Suprapubic skin (tissue), 4 donors: ENCODE results near the gene GAK. TPM values are rescaled to one million over a fixed set of nuclear protein-coding genes. Genes with fewer than 3 reads are reported as not detected.

Source experiments
- DNase-seq, 2 donors: peaks; one replicate each; pipeline ENCODE4 v3.0.0-alpha.2; 2019; ENCODE audit warnings: low spot score in 2 of 2
- H3K27ac ChIP-seq: fragments of 200-600 bp; sonication (generic); one replicate; pipeline ENCODE4 v1.5.1; 2019
- H3K27me3 ChIP-seq: fragments of 200-600 bp; sonication (generic); one replicate; pipeline ENCODE4 v1.5.1; 2019
- H3K36me3 ChIP-seq: fragments of 200-600 bp; sonication (generic); one replicate; pipeline ENCODE4 v1.5.1; 2019
- H3K4me1 ChIP-seq: fragments of 200-600 bp; sonication (generic); one replicate; pipeline ENCODE4 v1.5.1; 2019
- H3K4me3 ChIP-seq: fragments of 200-600 bp; sonication (generic); one replicate; pipeline ENCODE4 v1.5.1; 2019; ENCODE audit warnings: mild to moderate bottlenecking
- H3K9me3 ChIP-seq: fragments of 200-600 bp; sonication (generic); one replicate; pipeline ENCODE4 v1.5.1; 2019
- CTCF ChIP-seq, 2 donors: fragments of 200-600 bp in 1 of 2; fragments of 450-650 bp in 1 of 2; sonication (generic) in 1 of 2; IDR thresholded peaks; one replicate each; pipeline ENCODE4 v1.5.1; 2016 to 2019; ENCODE audit warnings: antibody characterized with exemption in 2 of 2, mild to moderate bottlenecking in 1 of 2, moderate library complexity in 1 of 2
- EP300 ChIP-seq: sonication (generic); formaldehyde crosslinking; IDR thresholded peaks from one replicate; pipeline ENCODE4 v1.6.1; 2017; ENCODE audit warnings: antibody characterized with exemption
- POLR2A ChIP-seq, 2 donors: fragments of 450-650 bp; IDR thresholded peaks; one replicate each; pipeline ENCODE4 v1.6.1; 2017; ENCODE audit warnings: antibody characterized with exemption in 2 of 2, mild to moderate bottlenecking in 2 of 2, moderate library complexity in 2 of 2
- POLR2AphosphoS5 ChIP-seq, 3 donors: sonication (generic); formaldehyde crosslinking; IDR thresholded peaks; one replicate each; pipeline ENCODE4 v1.6.1; 2017; ENCODE audit warnings: antibody characterized with exemption in 3 of 3
- WGBS: methylation state at CpG from one replicate; pipeline ENCODE4 v1.1.5; 2018; 5-methylcytosine and 5-hydroxymethylcytosine counted together
- total RNA-seq, 4 donors: library from RNA; depleted of rRNA; stranded (reverse); fragments of >200 nt; gene quantifications; one replicate each; pipeline ENCODE4 v1.1.0, GENCODE V29; 2016

GAK gene
- total RNA-seq, 4 donors from 2014 or later: 108 to 166 (median 132) TPM

DNA sequence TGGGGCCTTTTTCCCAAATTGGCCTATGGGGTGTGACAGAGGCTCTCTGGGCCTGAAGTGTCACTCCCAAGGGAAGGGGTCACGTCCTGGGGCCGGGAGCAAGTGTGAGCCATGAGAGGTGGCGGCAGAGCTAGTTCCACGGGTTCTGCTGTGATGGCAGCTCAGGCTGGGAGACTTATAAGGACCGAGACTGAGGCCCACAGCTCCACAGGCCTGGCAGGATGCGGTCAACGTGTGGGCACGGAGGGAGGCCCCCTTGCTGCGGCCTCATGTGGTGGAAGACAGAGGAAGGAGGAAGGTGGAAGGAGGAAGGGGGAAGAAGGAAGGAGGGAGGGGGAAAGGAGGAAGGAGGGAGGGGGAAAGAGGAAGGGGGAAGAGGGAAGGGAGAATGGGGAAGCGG lies 99.0 kb downstream of the GAK start:
- Histone ChIP-seq H3K4me1 (no peaks in the 10 kb centered on the region), H3K36me3 (no peaks in the 10 kb centered on the region), H3K9me3 (peaks cover 14% of the 10 kb centered on the region), H3K27ac (no peak overlapping the region), H3K27me3 (peaks cover 41% of the 10 kb centered on the region), H3K4me3 (no peak overlapping the region)
- TF ChIP-seq CTCF (IDR thresholded peaks at IDR 0.05) (no peak), EP300 (no peak), POLR2A (IDR thresholded peaks at IDR 0.05) (no peak), POLR2AphosphoS5 (IDR thresholded peaks at IDR 0.05) (no peak)
- WGBS: 72% methylated on average over 9 of the region's 10 CpGs
- DNase-seq: no peak

GRCh38 chr4:832536-832935 lies 99.6 kb downstream of the GAK start:
- H3K4me1 ChIP-seq: no peaks in the 10 kb centered on the region
- TF ChIP-seq POLR2A (IDR thresholded peaks at IDR 0.05) (no peak), EP300 (no peak), POLR2AphosphoS5 (IDR thresholded peaks at IDR 0.05) (no peak), CTCF (IDR thresholded peaks at IDR 0.05) (no peak)
- no peaks in the 10 kb centered on the region for H3K36me3 ChIP-seq
- H3K9me3 ChIP-seq: peaks cover 9% of the 10 kb centered on the region
- peak in 1 of 2 donors; percentile 54 for DNase-seq
- no peak overlapping the region for H3K4me3 ChIP-seq
- 94% methylated on average over 5 of the region's 9 CpGs for WGBS
- peaks cover 47% of the 10 kb centered on the region for H3K27me3 ChIP-seq
- H3K27ac ChIP-seq: no peak overlapping the region

- Histone ChIP-seq H3K4me3 (no peak overlapping the region), H3K36me3 (no peaks in the 10 kb centered on the region), H3K4me1 (peaks cover 2% of the 10 kb centered on the region), H3K27ac (no peak overlapping the region), H3K9me3 (peaks cover 5% of the 10 kb centered on the region), H3K27me3 (peaks cover 52% of the 10 kb centered on the region)
- TF ChIP-seq CTCF (IDR thresholded peaks at IDR 0.05) (no peak), EP300 (no peak), POLR2A (IDR thresholded peaks at IDR 0.05) (no peak), POLR2AphosphoS5 (IDR thresholded peaks at IDR 0.05) (no peak)
- DNase-seq: no peak
- WGBS: 89% methylated on average over 5 of the region's 7 CpGs
Observed at GRCh38 chr4:832108-832507, 100.0 kb downstream of the GAK start.

GRCh38 chr4:831483-831805 lies 100.7 kb downstream of the GAK start:
- H3K27ac ChIP-seq: no peak overlapping the region
- DNase-seq: no peak
- H3K36me3 ChIP-seq: no peaks in the 10 kb centered on the region
- peaks cover 9% of the 10 kb centered on the region for H3K4me1 ChIP-seq
- peaks cover 58% of the 10 kb centered on the region for H3K27me3 ChIP-seq
- no peaks in the 10 kb centered on the region for H3K9me3 ChIP-seq
- H3K4me3 ChIP-seq: no peak overlapping the region
- TF ChIP-seq CTCF (IDR thresholded peaks at IDR 0.05) (no peak), POLR2A (IDR thresholded peaks at IDR 0.05) (no peak), EP300 (no peak), POLR2AphosphoS5 (IDR thresholded peaks at IDR 0.05) (no peak)
- WGBS: 75% methylated on average over 3 of the region's 3 CpGs

- WGBS: 60% methylated on average over 14 of the region's 23 CpGs
Observed at GRCh38 chr4:830601-831482, 101.3 kb downstream of the GAK start.

More at GRCh38 chr4:830601-831482, 101.3 kb downstream of the GAK start:
- no peak overlapping the region for H3K27ac ChIP-seq
- peaks cover 11% of the 10 kb centered on the region for H3K4me1 ChIP-seq
- no peaks in the 10 kb centered on the region for H3K9me3 ChIP-seq
- TF ChIP-seq EP300 (no peak), POLR2AphosphoS5 (IDR thresholded peaks at IDR 0.05) (no peak), POLR2A (IDR thresholded peaks at IDR 0.05) (no peak), CTCF (IDR thresholded peaks at IDR 0.05) (no peak)
- no peak overlapping the region for H3K4me3 ChIP-seq
- no peaks in the 10 kb centered on the region for H3K36me3 ChIP-seq
- H3K27me3 ChIP-seq: peaks cover 61% of the 10 kb centered on the region
- peak; percentile 44 to 53 for DNase-seq
